HL-60 (cell line): Measurements from ENCODE around the gene RAPGEF2.

ENCODE experiments used
- CTCF ChIP-seq: IDR thresholded peaks from one replicate; pipeline ENCODE4 v1.5.1; 2011; ENCODE audit warnings: low read length, control low read depth, inconsistent platforms; ENCODE audit not compliant: insufficient read depth
- GABPA ChIP-seq: IDR thresholded peaks from 2 replicates; pipeline ENCODE4 v1.6.1; 2012; ENCODE audit warnings: low read depth
- POLR2AphosphoS5 ChIP-seq: IDR thresholded peaks from 2 replicates; pipeline ENCODE4 v1.6.1; 2012; ENCODE audit warnings: low read depth
- REST ChIP-seq: IDR thresholded peaks from 2 replicates; pipeline ENCODE4 v1.6.1; 2012; ENCODE audit warnings: low read depth; ENCODE audit not compliant: insufficient replicate concordance
- SPI1 ChIP-seq: IDR thresholded peaks from 2 replicates; pipeline ENCODE4 v1.6.1; 2012; ENCODE audit warnings: low read depth, mild to moderate bottlenecking, borderline replicate concordance

- TF ChIP-seq CTCF = no peak
- TF ChIP-seq POLR2AphosphoS5 = no peak
- TF ChIP-seq GABPA = no peak
- TF ChIP-seq REST = no peak
- TF ChIP-seq SPI1 = no peak
Observed at GRCh38 chr4:159173886-159174285, 71.0 kb downstream of the RAPGEF2 start.
